GM12878 (cell line): ENCODE measurements around the gene ZBTB38. TPM values are rescaled to one million over a fixed set of nuclear protein-coding genes. Genes with fewer than 3 reads are reported as not detected.
A peak's percentile ranks its signal among the peaks of the same experiment; 100 is the strongest.

ENCODE experiments used
- ATAC-seq: fragments of 200-7000 bp; cut with Tn5 transposase; 3 replicates; pipeline ENCODE4 v1.9.1; 2020; ENCODE audit warnings: mild to moderate bottlenecking, moderate library complexity
- BruUV-seq: library from RNA; stranded (reverse); fragments of 400-500 nt; replicated peaks from 2 replicates; lab custom pipeline; 2021; lab: Mats Ljungman, UMichigan
- CTCF ChIA-PET: fragments of 300-600 bp; sonication (Branson Sonifier 250); formaldehyde crosslinking; extraction: SDS; loops from one replicate; lab custom pipeline; 2021; ENCODE audit warnings: inconsistent platforms; lab: Yijun Ruan, JAX
- POLR2A ChIA-PET: fragments of 350-600 bp; formaldehyde crosslinking; extraction: SDS; loops from one replicate; lab custom pipeline; 2021; ENCODE audit warnings: inconsistent platforms; lab: Charles Lee
- RAD21 ChIA-PET: fragments of 300-600 bp; sonication (Branson Sonifier 250); formaldehyde crosslinking; loops from one replicate; lab custom pipeline; 2023; ENCODE audit warnings: antibody characterized with exemption; ENCODE audit not compliant: unreplicated experiment; lab: Charles Lee
- SMC1A ChIA-PET: fragments of 300-600 bp; sonication (Branson Sonifier 250); formaldehyde crosslinking; loops from one replicate; lab custom pipeline; 2023; ENCODE audit not compliant: unreplicated experiment, uncharacterized antibody; lab: Charles Lee
- DNase-seq: peaks from one replicate; pipeline ENCODE4 v3.0.0-alpha.2; 2011; ENCODE audit warnings: low read depth, low spot score
- FAIRE-seq: peaks from 3 replicates; lab custom pipeline; 2011; peaks lifted over from hg19 to GRCh38; lab: Jason Lieb, UNC
- H2AFZ ChIP-seq: 2 replicates; pipeline ENCODE4 v1.6.0; 2011; ENCODE audit warnings: low read depth, low read length, control low read depth; ENCODE audit not compliant: control insufficient read depth
- H3K27ac ChIP-seq: 2 replicates; pipeline ENCODE4 v1.5.1; 2011; ENCODE audit warnings: control low read depth; ENCODE audit not compliant: control insufficient read depth, insufficient read depth
- H3K27me3 ChIP-seq, 2 experiments: replicated peaks in 1 of 2; 2 replicates each; pipeline versions ENCODE4 v1.6.0 to v1.6.1; 2011; ENCODE audit warnings: low read length in 1 of 2; ENCODE audit not compliant: control insufficient read depth in 2 of 2, insufficient read depth in 2 of 2
- H3K36me3 ChIP-seq, 2 experiments: 2 replicates each; pipeline ENCODE4 v1.5.1; 2011; ENCODE audit warnings: low read length in 1 of 2; ENCODE audit not compliant: control insufficient read depth in 2 of 2, insufficient read depth in 2 of 2
- H3K4me1 ChIP-seq: 2 replicates; pipeline ENCODE4 v1.6.1; 2011; ENCODE audit warnings: mild to moderate bottlenecking, low read length, moderate library complexity, mixed read lengths; ENCODE audit not compliant: control insufficient read depth, insufficient read depth
- H3K4me2 ChIP-seq: 2 replicates; pipeline ENCODE4 v1.6.0; 2011; ENCODE audit warnings: control low read depth; ENCODE audit not compliant: control insufficient read depth, insufficient read depth
- H3K4me3 ChIP-seq: fragments of 200-600 bp; sonication (generic); 2 replicates; pipeline ENCODE4 v1.5.1; 2016
- H3K79me2 ChIP-seq: 2 replicates; pipeline ENCODE4 v1.6.0; 2011; ENCODE audit warnings: low read length; ENCODE audit not compliant: control insufficient read depth, insufficient read depth
- H3K9ac ChIP-seq: 2 replicates; pipeline ENCODE4 v1.8.0; 2011; ENCODE audit warnings: low read length, control low read depth, mixed read lengths; ENCODE audit not compliant: control insufficient read depth, insufficient read depth
- H3K9me3 ChIP-seq: replicated peaks from 3 replicates; pipeline ENCODE4 v1.5.1; 2011; ENCODE audit warnings: mild to moderate bottlenecking, low read length; ENCODE audit not compliant: control insufficient read depth, insufficient read depth
- H4K20me1 ChIP-seq: 2 replicates; pipeline ENCODE4 v1.6.0; 2011; ENCODE audit not compliant: control insufficient read depth, insufficient read depth
- CHD4 ChIP-seq: fragments of 200-600 bp; sonication (generic); IDR thresholded peaks from 2 replicates; pipeline ENCODE4 v1.6.1; 2016; ENCODE audit warnings: mild to moderate bottlenecking
- E2F8 ChIP-seq: fragments of 450-650 bp; IDR thresholded peaks from 2 replicates; pipeline ENCODE4 v1.6.1; 2018; ENCODE audit warnings: mild to moderate bottlenecking, low read depth, moderate library complexity; ENCODE audit not compliant: partially characterized antibody
- EGR1 ChIP-seq, 2 experiments: IDR thresholded peaks; 1 replicate in 1 of 2; 2 replicates in 1 of 2; pipeline ENCODE4 v1.6.1; 2011 to 2012; ENCODE audit warnings: low read depth in 2 of 2, low read length in 2 of 2, borderline replicate concordance in 1 of 2, mild to moderate bottlenecking in 1 of 2, moderate library complexity in 1 of 2
- HDGF ChIP-seq: fragments of 450-650 bp; IDR thresholded peaks from 2 replicates; pipeline ENCODE4 v1.6.1; 2016; ENCODE audit warnings: antibody characterized with exemption
- PAX8 ChIP-seq: fragments of 450-650 bp; IDR thresholded peaks from 2 replicates; pipeline ENCODE4 v1.6.1; 2017; ENCODE audit warnings: mild to moderate bottlenecking, moderate library complexity
- PRDM15 ChIP-seq: fragments of 450-650 bp; formaldehyde crosslinking; IDR thresholded peaks from 2 replicates; pipeline ENCODE4 v1.4.0; 2020; ENCODE audit warnings: mild to moderate bottlenecking, moderate library complexity
- SMAD5 ChIP-seq: IDR thresholded peaks from 2 replicates; pipeline ENCODE4 v1.6.1; 2016; ENCODE audit warnings: antibody characterized with exemption, low read depth
- SUPT20H ChIP-seq: IDR thresholded peaks from 2 replicates; pipeline ENCODE4 v1.6.1; 2011; ENCODE audit warnings: low read depth, mild to moderate bottlenecking, low read length, moderate library complexity, borderline replicate concordance; ENCODE audit not compliant: control insufficient read depth
- ZNF687 ChIP-seq: fragments of 450-650 bp; IDR thresholded peaks from 2 replicates; pipeline ENCODE4 v1.6.1; 2017; ENCODE audit warnings: mild to moderate bottlenecking, moderate library complexity
- WGBS: methylation state at CpG from one replicate; pipeline ENCODE4 v1.1.6; 2016; ENCODE audit warnings: low lambda C conversion rate; ENCODE audit not compliant: insufficient replicate concordance, insufficient coverage; ENCODE audit errors: missing lambda C conversion rate; 5-methylcytosine and 5-hydroxymethylcytosine counted together
- in situ Hi-C: fragments of 300-500 bp; cut with MboI; formaldehyde crosslinking; loops from 9 replicates; pipeline ENCODE4 v1.14.3; 2018; ENCODE audit warnings: mixed read lengths
- intact Hi-C: fragments of 100-400 bp; cut with micrococcal nuclease; formaldehyde crosslinking; loops from one replicate; pipeline ENCODE4 v1.14.2; 2022; ENCODE audit not compliant: unreplicated experiment
- polyA plus RNA-seq, 11 experiments: library from polyadenylated mRNA; depleted of rRNA in 4 of 11; unstranded in 6 of 11; stranded (reverse) in 5 of 11; fragments of >200 nt; fragmentation: Nextera tagmentation in 4 of 11; fragmentation: Illumina TruSeq in 1 of 11; extraction: Ambion mirVana in 4 of 11; extraction: Trizol in 1 of 11; gene quantifications; 1 replicate in 1 of 11; 2 replicates in 10 of 11; pipeline versions ENCODE4 v1.2.1 to v1.2.3, GENCODE V29; 2011 to 2016; ENCODE audit warnings: inconsistent platforms in 2 of 11, missing spikeins in 2 of 11, low read depth in 1 of 11
- total RNA-seq, 4 experiments: library from RNA; depleted of rRNA in 3 of 4; stranded (reverse); fragments of >200 nt in 3 of 4; fragmentation: Illumina TruSeq in 1 of 4; extraction: Trizol in 1 of 4; gene quantifications; 2 replicates each; pipeline versions ENCODE4 v1.2.1 to v1.2.3, GENCODE V29; 2013 to 2021

The ZBTB38 gene
- total and polyA plus RNA-seq, 10 of the 15 experiments (the other 5 are each of a cell fraction or from before 2014, with no cell fraction given): 34.2 to 115 (median 88.6) TPM

DNA sequence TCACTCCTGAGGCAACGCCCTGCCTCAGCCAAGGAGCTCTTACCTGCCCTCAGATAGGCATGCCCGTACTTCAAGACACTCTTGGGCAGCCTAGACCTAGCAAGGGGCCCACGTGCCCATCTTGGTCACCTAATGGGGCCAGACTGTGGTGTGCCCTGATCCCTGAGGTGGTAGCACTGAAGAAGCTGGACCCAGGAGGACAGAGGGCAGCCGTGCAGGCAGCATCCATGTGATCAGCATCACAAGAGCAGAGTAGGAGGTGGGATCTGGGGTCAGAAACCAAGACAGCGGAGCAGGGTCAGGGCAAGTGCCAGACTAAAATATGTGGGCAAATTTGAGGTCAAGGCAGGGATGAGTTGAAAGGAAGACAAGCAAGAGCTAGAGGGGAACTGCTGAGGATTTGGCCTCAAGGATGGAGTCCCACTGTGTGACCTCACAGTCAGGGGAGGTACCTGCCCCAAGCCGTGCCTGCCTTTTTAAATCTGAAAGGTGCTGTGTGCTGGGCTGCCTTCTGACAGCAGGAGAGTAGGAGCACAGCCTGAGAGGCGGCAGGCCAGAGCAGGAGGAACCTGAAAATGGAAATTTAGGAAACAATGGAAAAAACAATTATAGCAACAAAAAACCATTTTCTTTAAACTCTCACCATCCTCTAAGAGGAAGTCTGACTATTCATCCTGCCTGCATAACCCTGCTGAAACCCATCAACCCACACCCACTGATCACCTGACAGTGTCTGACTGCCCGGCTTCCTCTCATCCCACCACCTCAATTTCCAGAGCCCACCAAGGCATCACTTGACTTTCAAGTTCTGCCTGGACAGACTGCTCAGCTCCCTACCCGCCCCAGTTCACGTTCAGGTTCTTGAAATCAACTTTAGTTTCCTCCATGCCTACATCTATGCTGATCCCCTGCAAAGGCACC lies 7.3 kb downstream of the ZBTB38 start (continued):
- TF ChIP-seq ZNF687 (peak; percentile 32; the same call in 1 of the 2 replicates), HDGF (peak; percentile 14; the same call in 1 of the 2 replicates)

- ChIA-PET SMC1A (interaction anchor here (0.7 to 19.8 kb wide), 9 partner anchors 10 to 66 kb away, joined by 3 to 573 read pairs (median 4); no protein-coding TSS in a partner anchor), CTCF (interaction anchor here (0.9 to 3.1 kb wide), 4 partner anchors 8 to 65 kb away, joined by 3 to 11 read pairs (median 7); no protein-coding TSS in a partner anchor), POLR2A (interaction anchor here (0.9 to 18.5 kb wide), 4 partner anchors 8 to 46 kb away, joined by 3 to 453 read pairs (median 14); no protein-coding TSS in a partner anchor), RAD21 (interaction anchor here (0.6 to 3.3 kb wide), 2 partner anchors 8 to 63 kb away, joined by 4 to 30 read pairs; no protein-coding TSS in a partner anchor)
- ATAC-seq: no peak
- no peak overlapping the region for H3K4me2 ChIP-seq
- 80% methylated on average over 3 of the region's 3 CpGs for WGBS
- no peaks in the 10 kb centered on the region for H4K20me1 ChIP-seq
- H3K9ac ChIP-seq: no peak overlapping the region
- H3K27ac ChIP-seq: peak overlapping the region; percentile 94
- H3K9me3 ChIP-seq: no peaks in the 10 kb centered on the region; the same call in 2 of the 3 replicates
- in situ Hi-C loops (no loop called here), intact Hi-C loops (no loop called here)
- BruUV-seq: no TSS peak
- no peak overlapping the region for H3K4me3 ChIP-seq
- no peaks in the 10 kb centered on the region for H3K27me3 ChIP-seq
- peaks cover 91% of the 10 kb centered on the region for H3K4me1 ChIP-seq
- no peak for DNase-seq
- no peak overlapping the region for H2AFZ ChIP-seq
- no peak for FAIRE-seq
- peaks cover 29% of the 10 kb centered on the region for H3K79me2 ChIP-seq
- H3K36me3 ChIP-seq: no peaks in the 10 kb centered on the region
- no peak for TF ChIP-seq E2F8
- no peak for TF ChIP-seq PRDM15 (CRISPR knock-in tag)
- TF ChIP-seq PAX8: no peak
- no peak for TF ChIP-seq SUPT20H
- TF ChIP-seq EGR1 (IDR thresholded peaks at IDR 0.05; ENCODE audit: borderline replicate concordance in 1 of 2, low read depth in 2 of 2, low read length in 2 of 2): no peak
- no peak for TF ChIP-seq SMAD5
- no peak for TF ChIP-seq CHD4
Measured at GRCh38 chr3:141377377-141377776, 9.1 kb downstream of the ZBTB38 start.
